Mesodermal cell (in vitro differentiated cells): Measurements from ENCODE around the gene NR1D1.
A peak's percentile ranks its signal among the peaks of the same experiment; 100 is the strongest.

Experiments
- H3K27ac ChIP-seq: 2 replicates; pipeline ENCODE4 v1.7.0; 2013; ENCODE audit warnings: mild to moderate bottlenecking, low read depth, low read length, moderate library complexity; ENCODE audit not compliant: severe bottlenecking
- H3K36me3 ChIP-seq: 2 replicates; pipeline ENCODE4 v1.7.1; 2013; ENCODE audit warnings: mild to moderate bottlenecking, low read length, moderate library complexity; ENCODE audit not compliant: control insufficient read depth, insufficient read depth
- H3K4me1 ChIP-seq: one replicate; pipeline ENCODE4 v1.7.1; 2013; ENCODE audit warnings: mild to moderate bottlenecking, low read length; ENCODE audit not compliant: insufficient read depth, control insufficient read depth, poor library complexity, severe bottlenecking
- H3K4me3 ChIP-seq: 2 replicates; pipeline ENCODE4 v1.7.0; 2013; ENCODE audit warnings: low read length, control low read depth, mild to moderate bottlenecking; ENCODE audit not compliant: insufficient read depth, poor library complexity, severe bottlenecking; ENCODE audit errors: extremely low read depth
- H3K9me3 ChIP-seq: 2 replicates; pipeline ENCODE4 v1.7.1; 2013; ENCODE audit warnings: mild to moderate bottlenecking, low read length, moderate library complexity; ENCODE audit not compliant: control insufficient read depth
- WGBS, 2 experiments: methylation state at CpG; one replicate each; pipeline ENCODE4 v1.1.5; 2013; ENCODE audit warnings: missing lambda C conversion rate in 2 of 2; ENCODE audit not compliant: insufficient coverage in 2 of 2; 5-methylcytosine and 5-hydroxymethylcytosine counted together

Gene NR1D1

GRCh38 chr17:40101367-40102210, 1.2 kb upstream of the NR1D1 start:
- H3K4me3 ChIP-seq = no peak overlapping the region
- WGBS, 2 experiments = 76 to 91% methylated on average over 4 to 7 of the region's 16 CpGs
- H3K4me1 ChIP-seq = peaks cover 29% of the 10 kb centered on the region
- H3K36me3 ChIP-seq = peaks cover 9% of the 10 kb centered on the region
- no peaks in the 10 kb centered on the region for H3K9me3 ChIP-seq
- H3K27ac ChIP-seq = peak overlapping the region; percentile 96

GRCh38 chr17:40100669-40101366, 429 bp upstream of the NR1D1 start:
- Histone ChIP-seq H3K4me3 (peak overlapping the region; percentile 50), H3K27ac (peak overlapping the region; percentile 96), H3K36me3 (peaks cover 16% of the 10 kb centered on the region), H3K9me3 (no peaks in the 10 kb centered on the region), H3K4me1 (peaks cover 26% of the 10 kb centered on the region)
- 2 to 3% methylated on average over 20 of the region's 25 CpGs for WGBS, 2 experiments

- H3K9me3 ChIP-seq = no peaks in the 10 kb centered on the region
- peak overlapping the region; percentile 96 for H3K27ac ChIP-seq
- peak overlapping the region; percentile 50 for H3K4me3 ChIP-seq
- WGBS, 2 experiments = 22 to 23% methylated on average over 16 to 25 of the region's 31 CpGs
- peaks cover 26% of the 10 kb centered on the region for H3K36me3 ChIP-seq
- peaks cover 18% of the 10 kb centered on the region for H3K4me1 ChIP-seq
Measured at GRCh38 chr17:40099619-40100418, 570 bp downstream of the NR1D1 start.

GRCh38 chr17:40098846-40099618, 1.4 kb downstream of the NR1D1 start:
- Histone ChIP-seq H3K4me3 (peak overlapping the region; percentile 50), H3K27ac (peak overlapping the region; percentile 96), H3K4me1 (peaks cover 16% of the 10 kb centered on the region), H3K9me3 (no peaks in the 10 kb centered on the region), H3K36me3 (peaks cover 31% of the 10 kb centered on the region)
- 7 to 9% methylated on average over 28 to 32 of the region's 52 CpGs for WGBS, 2 experiments

GRCh38 chr17:40097931-40098845, 2.2 kb downstream of the NR1D1 start:
- peaks cover 16% of the 10 kb centered on the region for H3K4me1 ChIP-seq
- H3K9me3 ChIP-seq = no peaks in the 10 kb centered on the region
- WGBS, 2 experiments = 94 to 98% methylated on average over 7 to 8 of the region's 9 CpGs
- H3K36me3 ChIP-seq = peaks cover 40% of the 10 kb centered on the region
- H3K4me3 ChIP-seq = peak overlapping the region; percentile 8
- peak overlapping the region; percentile 96 for H3K27ac ChIP-seq

GRCh38 chr17:40097087-40097486, 3.3 kb downstream of the NR1D1 start:
- Histone ChIP-seq H3K36me3 (peaks cover 44% of the 10 kb centered on the region), H3K4me1 (peaks cover 25% of the 10 kb centered on the region), H3K4me3 (no peak overlapping the region), H3K27ac (no peak overlapping the region), H3K9me3 (no peaks in the 10 kb centered on the region)
- 96% methylated on average over 9 to 10 of the region's 10 CpGs for WGBS, 2 experiments

GRCh38 chr17:40095944-40096791, 4.2 kb downstream of the NR1D1 start:
- peaks cover 48% of the 10 kb centered on the region for H3K36me3 ChIP-seq
- H3K9me3 ChIP-seq = no peaks in the 10 kb centered on the region
- H3K27ac ChIP-seq = no peak overlapping the region
- H3K4me3 ChIP-seq = no peak overlapping the region
- peaks cover 24% of the 10 kb centered on the region for H3K4me1 ChIP-seq
- WGBS, 2 experiments = 95 to 97% methylated on average over 19 to 20 of the region's 23 CpGs

GRCh38 chr17:40095351-40095943, 4.9 kb downstream of the NR1D1 start:
- Histone ChIP-seq H3K27ac (no peak overlapping the region), H3K4me3 (no peak overlapping the region), H3K4me1 (peaks cover 25% of the 10 kb centered on the region), H3K36me3 (peaks cover 48% of the 10 kb centered on the region), H3K9me3 (no peaks in the 10 kb centered on the region)
- 96 to 98% methylated on average over 11 to 14 of the region's 17 CpGs for WGBS, 2 experiments
